ENCODE measurements around the gene PATJ.
"Not testable (repeated sequence)": the region's sequence is repeated elsewhere in the genome, so short reads cannot be mapped to it uniquely, and the experiment has no call there.

Gene PATJ

GRCh38 chr1:61741711-61742619, at the start of gene PATJ:
PATJ (plus strand) TSS chr1:61742480; CDS start chr1:61762893, 20,413 bp downstream.
- peak; percentile 36 for DNase-seq (ENCODE audit: low read depth)

- no peak for DNase-seq (ENCODE audit: low read depth)
Observed at GRCh38 chr1:61699911-61700851, 42.1 kb upstream of the PATJ start.

- no peak for DNase-seq (ENCODE audit: low read depth)
Observed at GRCh38 chr1:61708953-61709907, 33.0 kb upstream of the PATJ start.

GRCh38 chr1:61709908-61710289, 32.4 kb upstream of the PATJ start:
- no peak for DNase-seq (ENCODE audit: low read depth)

- DNase-seq (ENCODE audit: low read depth): not testable (repeated sequence)
Observed at GRCh38 chr1:61711257-61711656, 31.0 kb upstream of the PATJ start.

GRCh38 chr1:61711969-61712368, 30.3 kb upstream of the PATJ start:
- DNase-seq (ENCODE audit: low read depth): no peak

- not testable (repeated sequence) for DNase-seq (ENCODE audit: low read depth)
Observed at GRCh38 chr1:61718996-61719663, 23.1 kb upstream of the PATJ start.

GRCh38 chr1:61724506-61724812, 17.8 kb upstream of the PATJ start:
- no peak for DNase-seq (ENCODE audit: low read depth)

GRCh38 chr1:61724813-61725694, 17.2 kb upstream of the PATJ start, which contains the start of gene TM2D1:
TM2D1 (minus strand) TSS chr1:61725141; CDS start chr1:61725120, 21 bp downstream.
- DNase-seq (ENCODE audit: low read depth): peak; percentile 78

GRCh38 chr1:61727544-61727943, 14.7 kb upstream of the PATJ start:
- no peak for DNase-seq (ENCODE audit: low read depth)

- not testable (repeated sequence) for DNase-seq (ENCODE audit: low read depth)
Observed at GRCh38 chr1:61730679-61731078, 11.6 kb upstream of the PATJ start.

GRCh38 chr1:61732726-61733125, 9.6 kb upstream of the PATJ start:
- DNase-seq (ENCODE audit: low read depth): no peak

- DNase-seq (ENCODE audit: low read depth): no peak
Observed at GRCh38 chr1:61740751-61741700, 1.3 kb upstream of the PATJ start.

- no peak for DNase-seq (ENCODE audit: low read depth)
Observed at GRCh38 chr1:61742620-61743430, 545 bp downstream of the PATJ start.

- no peak for DNase-seq (ENCODE audit: low read depth)
Observed at GRCh38 chr1:61743431-61743705, 1.1 kb downstream of the PATJ start.

- no peak for DNase-seq (ENCODE audit: low read depth)
Observed at GRCh38 chr1:61743716-61744580, 1.7 kb downstream of the PATJ start.

GRCh38 chr1:61746813-61747212, 4.5 kb downstream of the PATJ start:
- DNase-seq (ENCODE audit: low read depth): no peak

Measured in stimulated activated CD8-positive, alpha-beta memory T cell treated with anti-CD3 and anti-CD28 coated beads, Interleukin-12 subunit alpha, Interleukin-12 subunit beta, amount 100 ng/mL, for 1 hour (primary cell).